Measurements from ENCODE around the gene ARID2. TPM values are rescaled to one million over a fixed set of nuclear protein-coding genes. Genes with fewer than 3 reads are reported as not detected.

ARID2 gene
- polyA plus RNA-seq, 2 of the 4 experiments (the other 2 are of a cell fraction) = 8.7 to 37.7 TPM

DNA sequence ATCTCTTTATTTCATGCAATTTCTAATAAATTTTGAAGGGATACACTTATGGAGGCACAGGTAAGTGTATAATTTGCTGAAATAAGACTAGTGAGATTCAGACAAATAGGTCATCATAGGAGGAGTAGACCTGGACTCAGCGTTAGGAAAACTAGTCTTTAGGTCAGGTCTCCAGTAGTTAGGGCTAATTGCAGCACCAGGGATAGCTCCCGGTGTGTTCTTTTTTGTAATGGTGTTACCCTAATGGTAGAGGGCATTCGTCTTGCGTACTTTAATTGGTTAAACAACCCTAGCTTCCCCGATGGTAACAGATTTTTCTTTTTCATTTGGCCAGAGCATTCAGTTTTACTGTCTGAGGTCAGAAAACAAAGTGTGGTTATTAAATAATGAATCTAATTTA is 64.9 kb downstream of the ARID2 start:
- Histone ChIP-seq H3K4me3 (no peak overlapping the region), H3K4me1 (no peaks in the 10 kb centered on the region), H3K9me3 (no peaks in the 10 kb centered on the region), H3K27ac (no peak overlapping the region), H3K4me2 (no peak overlapping the region)
- CTCF ChIA-PET = no interaction called here
- 88% methylated on average over 5 of the region's 5 CpGs for WGBS (ENCODE audit: missing lambda C conversion rate)
- ATAC-seq = no peak
- DNase-seq (ENCODE audit: low read depth in 1 of 2, low spot score in 1 of 2) = no peak
- no peak for FAIRE-seq
- TF ChIP-seq, protein P1, sequence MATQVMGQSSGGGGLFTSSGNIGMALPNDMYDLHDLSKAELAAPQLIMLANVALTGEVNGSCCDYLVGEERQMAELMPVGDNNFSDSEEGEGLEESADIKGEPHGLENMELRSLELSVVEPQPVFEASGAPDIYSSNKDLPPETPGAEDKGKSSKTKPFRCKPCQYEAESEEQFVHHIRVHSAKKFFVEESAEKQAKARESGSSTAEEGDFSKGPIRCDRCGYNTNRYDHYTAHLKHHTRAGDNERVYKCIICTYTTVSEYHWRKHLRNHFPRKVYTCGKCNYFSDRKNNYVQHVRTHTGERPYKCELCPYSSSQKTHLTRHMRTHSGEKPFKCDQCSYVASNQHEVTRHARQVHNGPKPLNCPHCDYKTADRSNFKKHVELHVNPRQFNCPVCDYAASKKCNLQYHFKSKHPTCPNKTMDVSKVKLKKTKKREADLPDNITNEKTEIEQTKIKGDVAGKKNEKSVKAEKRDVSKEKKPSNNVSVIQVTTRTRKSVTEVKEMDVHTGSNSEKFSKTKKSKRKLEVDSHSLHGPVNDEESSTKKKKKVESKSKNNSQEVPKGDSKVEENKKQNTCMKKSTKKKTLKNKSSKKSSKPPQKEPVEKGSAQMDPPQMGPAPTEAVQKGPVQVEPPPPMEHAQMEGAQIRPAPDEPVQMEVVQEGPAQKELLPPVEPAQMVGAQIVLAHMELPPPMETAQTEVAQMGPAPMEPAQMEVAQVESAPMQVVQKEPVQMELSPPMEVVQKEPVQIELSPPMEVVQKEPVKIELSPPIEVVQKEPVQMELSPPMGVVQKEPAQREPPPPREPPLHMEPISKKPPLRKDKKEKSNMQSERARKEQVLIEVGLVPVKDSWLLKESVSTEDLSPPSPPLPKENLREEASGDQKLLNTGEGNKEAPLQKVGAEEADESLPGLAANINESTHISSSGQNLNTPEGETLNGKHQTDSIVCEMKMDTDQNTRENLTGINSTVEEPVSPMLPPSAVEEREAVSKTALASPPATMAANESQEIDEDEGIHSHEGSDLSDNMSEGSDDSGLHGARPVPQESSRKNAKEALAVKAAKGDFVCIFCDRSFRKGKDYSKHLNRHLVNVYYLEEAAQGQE (IDR thresholded peaks at IDR 0.05) = peak; percentile 66
- TF ChIP-seq, protein P2, sequence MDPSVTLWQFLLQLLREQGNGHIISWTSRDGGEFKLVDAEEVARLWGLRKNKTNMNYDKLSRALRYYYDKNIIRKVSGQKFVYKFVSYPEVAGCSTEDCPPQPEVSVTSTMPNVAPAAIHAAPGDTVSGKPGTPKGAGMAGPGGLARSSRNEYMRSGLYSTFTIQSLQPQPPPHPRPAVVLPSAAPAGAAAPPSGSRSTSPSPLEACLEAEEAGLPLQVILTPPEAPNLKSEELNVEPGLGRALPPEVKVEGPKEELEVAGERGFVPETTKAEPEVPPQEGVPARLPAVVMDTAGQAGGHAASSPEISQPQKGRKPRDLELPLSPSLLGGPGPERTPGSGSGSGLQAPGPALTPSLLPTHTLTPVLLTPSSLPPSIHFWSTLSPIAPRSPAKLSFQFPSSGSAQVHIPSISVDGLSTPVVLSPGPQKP (IDR thresholded peaks at IDR 0.05; ENCODE audit: low read depth, low read length) = no peak
- POLR2A ChIA-PET = no interaction called here

DNA sequence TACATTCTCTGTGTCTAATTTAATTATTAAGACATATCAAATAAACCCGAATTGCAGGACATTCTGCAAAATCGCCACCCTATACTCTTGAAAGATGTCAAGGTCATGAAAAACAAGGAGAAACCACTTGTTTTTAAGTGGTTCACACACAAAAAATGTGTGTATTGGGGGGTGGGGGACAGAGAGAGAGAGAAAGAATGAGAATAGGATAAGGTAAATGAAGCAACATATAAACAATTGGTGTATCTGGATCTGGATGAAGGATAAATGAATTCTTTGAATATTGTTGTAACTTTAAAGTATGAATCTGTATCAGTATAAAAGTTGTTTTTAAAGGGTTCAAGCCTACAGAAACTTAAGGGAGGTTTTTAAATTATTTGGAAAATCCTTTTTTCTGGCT is 72.1 kb downstream of the ARID2 start:
- Histone ChIP-seq H3K9me3 (no peaks in the 10 kb centered on the region), H3K4me1 (peaks cover 3% of the 10 kb centered on the region; the same call in 1 of the 3 replicates), H3K4me2 (no peak overlapping the region), H3K4me3 (no peak overlapping the region), H3K27ac (no peak overlapping the region)
- 96% methylated on average over 2 of the region's 2 CpGs for WGBS (ENCODE audit: missing lambda C conversion rate)
- ATAC-seq (no peak), FAIRE-seq (no peak), DNase-seq (ENCODE audit: low read depth in 1 of 2, low spot score in 1 of 2) (no peak)
- POLR2A ChIA-PET = no interaction called here
- CTCF ChIA-PET = no interaction called here
- TF ChIP-seq HES2 (IDR thresholded peaks at IDR 0.05) (no peak), NPAS2 (CRISPR knock-in tag; IDR thresholded peaks at IDR 0.05; ENCODE audit: borderline replicate concordance) (no peak), CTCF (IDR thresholded peaks at IDR 0.05) (no peak), RCOR1 (IDR thresholded peaks at IDR 0.05; ENCODE audit: low read depth, low read length) (no peak), NFE2L2 (conservative IDR thresholded peaks at IDR 0.05; ENCODE audit: low read length) (no peak), EP300 (IDR thresholded peaks at IDR 0.05) (no peak), FOSL2 (IDR thresholded peaks at IDR 0.05) (no peak), FOSL2 (CRISPR knock-in tag; IDR thresholded peaks at IDR 0.05) (no peak), HOXB5 (CRISPR knock-in tag; IDR thresholded peaks at IDR 0.05) (no peak), MYC (IDR thresholded peaks at IDR 0.05; ENCODE audit: borderline replicate concordance, low read length) (no peak), CEBPB (IDR thresholded peaks at IDR 0.05) (no peak), HOXB13 (CRISPR knock-in tag; IDR thresholded peaks at IDR 0.05; ENCODE audit: low read depth) (no peak), CBX2 (IDR thresholded peaks at IDR 0.05; ENCODE audit: borderline replicate concordance, low read depth) (no peak)
- TF ChIP-seq, protein P3, sequence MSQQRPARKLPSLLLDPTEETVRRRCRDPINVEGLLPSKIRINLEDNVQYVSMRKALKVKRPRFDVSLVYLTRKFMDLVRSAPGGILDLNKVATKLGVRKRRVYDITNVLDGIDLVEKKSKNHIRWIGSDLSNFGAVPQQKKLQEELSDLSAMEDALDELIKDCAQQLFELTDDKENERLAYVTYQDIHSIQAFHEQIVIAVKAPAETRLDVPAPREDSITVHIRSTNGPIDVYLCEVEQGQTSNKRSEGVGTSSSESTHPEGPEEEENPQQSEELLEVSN (IDR thresholded peaks at IDR 0.05; ENCODE audit: borderline replicate concordance, low read depth) = no peak
- TF ChIP-seq, protein P4, sequence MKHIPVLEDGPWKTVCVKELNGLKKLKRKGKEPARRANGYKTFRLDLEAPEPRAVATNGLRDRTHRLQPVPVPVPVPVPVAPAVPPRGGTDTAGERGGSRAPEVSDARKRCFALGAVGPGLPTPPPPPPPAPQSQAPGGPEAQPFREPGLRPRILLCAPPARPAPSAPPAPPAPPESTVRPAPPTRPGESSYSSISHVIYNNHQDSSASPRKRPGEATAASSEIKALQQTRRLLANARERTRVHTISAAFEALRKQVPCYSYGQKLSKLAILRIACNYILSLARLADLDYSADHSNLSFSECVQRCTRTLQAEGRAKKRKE (CRISPR knock-in tag; IDR thresholded peaks at IDR 0.05; ENCODE audit: low read depth) = no peak
- TF ChIP-seq, protein P2 (IDR thresholded peaks at IDR 0.05; ENCODE audit: low read depth, low read length) = no peak
- TF ChIP-seq, protein P1 (IDR thresholded peaks at IDR 0.05) = no peak

Measured in A549 (cell line).